Measurements from ENCODE around the gene PTER.
A peak's percentile ranks its signal among the peaks of the same experiment; 100 is the strongest.

The PTER gene

GRCh38 chr10:16472828-16473227, 36.0 kb downstream of the PTER start:
- no peak for DNase-seq

GRCh38 chr10:16477757-16478156, 40.9 kb downstream of the PTER start:
- no peak for DNase-seq

DNA sequence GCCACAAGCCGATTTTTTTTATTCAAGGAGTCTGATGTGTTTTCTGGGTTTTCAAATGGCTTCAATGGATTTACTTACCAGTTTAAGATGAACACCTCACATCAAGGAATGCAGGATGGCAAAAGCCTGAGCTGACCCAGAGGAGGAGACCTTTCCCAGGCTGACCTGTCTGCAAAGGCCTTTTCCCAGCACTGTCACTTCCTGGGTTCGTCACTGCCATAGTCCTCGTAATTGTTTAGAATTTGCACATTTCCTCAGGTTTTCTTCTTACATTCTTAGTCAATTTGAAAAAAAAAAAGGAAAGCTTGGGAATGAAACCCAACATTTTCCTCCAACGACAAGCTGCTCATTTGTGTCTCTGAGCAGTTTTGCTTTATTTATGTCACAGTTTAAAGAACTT, 42.0 kb downstream of the PTER start:
- no peak for DNase-seq

DNA sequence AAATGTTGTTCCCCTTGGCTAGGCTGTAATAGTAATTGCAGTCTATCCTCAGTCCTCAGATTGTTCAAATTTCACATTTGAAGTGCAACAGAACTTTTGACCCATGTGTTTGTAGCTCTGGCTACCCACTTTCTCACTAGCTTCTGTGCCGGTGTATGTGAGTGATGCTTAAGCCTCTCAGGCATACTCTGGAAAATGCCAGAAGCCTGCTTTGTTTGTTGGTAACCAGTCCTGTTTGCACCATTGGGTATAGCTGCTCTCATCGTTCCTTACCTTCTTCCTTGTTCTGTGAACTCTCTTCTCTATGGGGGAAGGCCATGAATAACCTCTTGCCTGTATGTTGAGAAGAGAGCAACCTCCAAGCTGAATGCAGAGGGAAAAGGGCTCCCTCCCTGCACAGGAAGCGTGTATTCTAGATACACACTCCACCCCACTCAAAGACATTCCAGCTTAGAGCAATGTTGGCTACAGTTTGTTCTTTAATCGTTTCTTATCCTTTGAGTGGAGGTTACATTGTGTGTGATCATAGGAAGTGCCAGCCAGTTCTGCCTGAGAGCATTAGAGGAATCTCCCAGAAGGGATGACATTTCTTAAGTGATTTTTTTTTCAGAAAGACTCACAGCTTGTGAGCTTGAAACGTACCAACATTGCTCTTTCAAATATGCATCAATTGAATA, 44.4 kb downstream of the PTER start:
- no peak for DNase-seq

DNA sequence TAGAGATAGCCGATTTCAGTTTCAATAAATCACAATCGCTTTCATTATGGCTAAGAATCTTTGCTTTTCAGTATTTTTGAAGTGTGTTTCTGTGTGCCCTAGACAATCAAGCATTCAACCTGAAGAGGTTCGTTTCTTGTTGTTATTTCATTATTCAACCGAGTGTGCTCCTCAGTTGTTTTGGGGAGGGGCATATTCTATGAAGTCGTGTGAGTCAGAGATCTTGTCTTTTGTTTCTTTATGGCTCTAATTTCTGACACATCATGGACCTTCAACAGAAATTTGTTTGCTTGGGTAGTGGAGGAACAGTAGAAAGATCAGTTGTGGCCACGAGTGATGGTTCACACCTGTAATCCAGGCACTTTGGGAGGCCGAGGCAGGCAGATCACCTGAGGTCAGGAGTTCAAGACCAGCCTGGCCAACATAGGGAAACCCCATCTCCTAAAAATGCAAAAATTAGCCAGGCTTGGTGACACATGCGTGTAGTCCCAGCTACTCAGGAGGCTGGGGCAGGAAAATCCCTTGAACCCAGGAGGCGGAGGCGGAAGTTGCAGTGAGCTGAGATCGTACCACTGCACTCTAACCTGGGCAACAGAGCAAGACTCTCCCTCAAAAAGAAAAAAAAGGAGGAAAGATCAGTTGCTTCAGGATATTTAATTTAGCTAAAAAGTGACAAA, 46.6 kb downstream of the PTER start:
- DNase-seq = no peak

DNA sequence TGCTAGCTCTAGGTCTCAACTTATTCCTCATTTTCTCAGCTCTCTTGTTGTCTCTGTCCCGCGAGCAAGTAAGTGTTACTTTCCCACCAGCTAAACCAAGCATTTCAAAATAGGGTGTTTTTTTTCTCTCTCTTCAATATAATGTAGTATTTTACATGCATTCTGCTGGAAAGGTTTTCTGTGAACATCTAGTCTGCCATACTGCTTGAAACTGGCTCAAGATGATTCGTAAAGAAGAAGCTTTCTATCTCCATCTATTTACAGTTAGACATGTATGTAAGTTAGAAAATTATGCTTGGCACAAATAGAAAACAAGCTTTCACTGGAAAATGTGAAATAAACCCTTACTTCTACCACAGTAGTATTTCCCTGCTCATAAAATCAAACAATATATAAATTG, 53.7 kb downstream of the PTER start:
- no peak for DNase-seq

GRCh38 chr10:16491933-16492332, 55.1 kb downstream of the PTER start:
- no peak for DNase-seq

DNA sequence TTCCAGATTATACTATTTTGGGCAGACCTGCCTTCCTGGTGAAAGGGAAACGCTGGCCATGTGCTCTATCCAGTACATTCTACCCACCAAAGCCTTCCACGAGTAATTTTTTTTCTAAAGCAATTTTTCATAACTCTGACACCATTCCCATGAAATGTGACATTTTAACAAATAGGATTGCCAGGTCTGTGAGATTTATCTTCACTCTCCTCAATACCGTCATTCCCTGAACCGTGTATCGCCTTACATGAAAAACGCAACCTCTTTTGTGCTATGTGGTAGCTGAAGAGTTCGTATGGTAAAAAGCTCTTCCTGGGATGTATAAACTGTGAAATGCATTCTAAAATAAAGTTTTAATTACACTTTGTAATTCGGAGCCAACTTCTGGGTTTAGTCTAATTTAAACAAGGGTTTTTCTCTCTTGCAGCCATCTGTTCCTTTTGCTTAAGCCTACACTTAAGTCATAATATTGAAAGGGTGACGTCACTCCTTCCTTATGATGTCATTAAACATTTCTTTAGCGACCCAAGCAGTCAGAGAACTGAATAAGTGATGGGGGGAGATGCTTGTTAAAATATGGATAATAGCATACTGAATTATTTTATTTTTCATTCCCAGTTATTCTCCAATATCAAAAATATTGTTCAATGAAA, 57.2 kb downstream of the PTER start:
- DNase-seq = no peak

DNA sequence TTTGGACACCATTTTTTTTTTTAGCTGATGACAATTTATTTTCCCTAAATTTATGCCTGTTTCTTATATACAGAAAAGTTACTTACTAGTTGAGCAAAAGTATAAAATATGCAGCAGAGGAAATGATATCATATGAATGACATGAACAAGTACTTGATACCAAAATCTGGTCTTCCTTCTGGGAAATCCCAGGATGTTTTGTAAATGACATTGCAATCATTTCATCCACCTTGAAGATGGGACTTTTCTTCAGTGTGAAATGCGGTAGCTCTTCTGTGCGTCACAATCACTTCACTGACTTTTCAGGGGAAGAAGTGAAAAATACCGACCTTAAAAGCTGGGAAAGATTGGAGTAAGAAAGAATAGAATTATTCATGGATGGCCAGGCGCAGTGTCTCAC, 61.1 kb downstream of the PTER start:
- DNase-seq = no peak

GRCh38 chr10:16505161-16505560, 68.4 kb downstream of the PTER start:
- DNase-seq = no peak

- no peak for DNase-seq
These were observed 73.2 kb downstream of the PTER start for GRCh38 chr10:16509996-16510395.

DNA sequence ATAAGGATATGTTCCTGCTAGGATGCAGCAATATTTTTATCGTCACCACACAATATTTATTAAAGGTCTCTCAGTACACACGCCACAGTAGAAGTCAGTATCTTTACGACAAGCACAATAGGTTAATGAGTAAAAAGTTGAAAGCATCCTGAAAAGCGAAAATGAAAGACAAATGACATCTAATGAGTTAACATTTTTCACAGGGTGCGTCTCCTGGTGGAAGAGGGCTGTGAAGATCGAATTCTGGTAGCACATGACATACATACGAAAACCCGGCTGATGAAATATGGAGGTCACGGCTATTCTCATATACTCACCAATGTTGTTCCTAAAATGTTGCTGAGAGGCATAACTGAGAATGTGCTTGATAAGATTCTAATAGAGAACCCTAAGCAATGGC, 74.0 kb downstream of the PTER start:
- no peak for DNase-seq

DNA sequence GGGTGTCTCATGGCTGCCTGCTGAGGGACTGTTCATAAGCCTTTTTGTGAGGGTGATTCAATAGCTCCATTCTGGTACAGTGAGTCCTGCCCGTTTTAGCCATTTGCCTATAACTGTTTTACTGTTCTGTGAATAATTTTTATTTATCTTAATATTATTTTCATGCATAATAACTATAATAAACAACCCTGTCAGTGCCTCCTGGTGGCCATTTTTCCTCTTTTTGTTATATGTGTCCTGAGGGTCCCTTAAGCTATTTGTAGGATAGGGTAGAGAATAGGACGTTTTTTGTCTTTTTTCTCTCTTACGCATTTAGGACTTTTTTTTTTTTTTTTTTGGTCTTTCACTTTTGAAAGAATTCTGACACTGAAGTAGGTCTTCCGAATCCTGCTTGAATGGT, 82.0 kb downstream of the PTER start:
- DNase-seq = peak; percentile 46

DNA sequence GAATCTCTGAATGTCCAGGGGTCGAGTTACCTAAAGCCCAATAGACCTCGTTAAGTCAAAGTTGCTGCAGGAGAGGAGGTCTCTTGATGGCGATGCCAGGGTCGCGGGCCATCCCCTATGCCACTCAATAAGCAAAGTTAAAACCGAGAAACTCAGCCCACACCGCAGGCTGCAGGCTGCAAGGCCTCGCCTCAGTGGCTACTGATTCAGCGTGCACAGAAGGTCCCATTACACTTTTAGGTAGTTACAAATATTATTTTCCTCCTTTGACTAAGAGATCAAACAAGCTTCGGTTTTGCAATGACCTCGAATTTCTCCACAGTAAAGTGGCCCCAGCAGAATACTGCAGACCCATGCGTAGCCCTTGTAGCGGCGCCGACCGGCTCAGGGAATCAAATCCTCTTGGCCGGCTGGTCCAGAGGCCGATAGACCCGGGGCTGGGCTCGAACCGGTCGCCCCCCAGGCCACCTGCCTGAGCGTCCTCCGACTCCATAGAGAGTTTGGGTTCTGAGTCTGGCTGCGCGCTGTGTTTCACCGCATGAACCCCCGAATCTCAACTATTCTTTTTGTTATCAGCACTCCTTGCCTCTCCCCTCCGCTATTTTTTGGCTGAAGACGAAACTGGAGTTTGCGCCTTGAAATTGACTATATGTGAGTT, 82.6 kb downstream of the PTER start:
- DNase-seq = no peak

- peak; percentile 17 for DNase-seq
These were observed 83.4 kb downstream of the PTER start for GRCh38 chr10:16519908-16520861.

DNA sequence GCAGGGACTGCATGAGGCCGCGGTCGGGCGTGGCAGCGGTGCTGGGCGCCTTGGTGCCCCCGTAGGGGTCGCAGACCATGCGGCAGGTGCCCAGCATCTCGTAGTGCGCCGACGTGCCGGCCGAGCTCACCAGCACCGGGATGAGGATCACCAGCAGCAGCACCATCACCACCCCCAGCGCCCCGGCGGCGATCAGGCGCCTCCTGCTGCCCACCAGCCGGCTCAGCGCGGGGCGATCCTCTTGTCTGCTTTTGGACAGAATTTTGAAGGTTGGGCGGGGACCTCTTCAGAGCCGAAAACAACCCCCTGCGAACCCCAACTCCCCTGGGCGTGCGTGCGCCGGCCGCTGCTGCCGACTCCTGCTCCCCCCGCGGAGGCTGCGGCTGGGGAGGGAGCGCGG, 84.1 kb downstream of the PTER start:
- peak; percentile 66 for DNase-seq

DNA sequence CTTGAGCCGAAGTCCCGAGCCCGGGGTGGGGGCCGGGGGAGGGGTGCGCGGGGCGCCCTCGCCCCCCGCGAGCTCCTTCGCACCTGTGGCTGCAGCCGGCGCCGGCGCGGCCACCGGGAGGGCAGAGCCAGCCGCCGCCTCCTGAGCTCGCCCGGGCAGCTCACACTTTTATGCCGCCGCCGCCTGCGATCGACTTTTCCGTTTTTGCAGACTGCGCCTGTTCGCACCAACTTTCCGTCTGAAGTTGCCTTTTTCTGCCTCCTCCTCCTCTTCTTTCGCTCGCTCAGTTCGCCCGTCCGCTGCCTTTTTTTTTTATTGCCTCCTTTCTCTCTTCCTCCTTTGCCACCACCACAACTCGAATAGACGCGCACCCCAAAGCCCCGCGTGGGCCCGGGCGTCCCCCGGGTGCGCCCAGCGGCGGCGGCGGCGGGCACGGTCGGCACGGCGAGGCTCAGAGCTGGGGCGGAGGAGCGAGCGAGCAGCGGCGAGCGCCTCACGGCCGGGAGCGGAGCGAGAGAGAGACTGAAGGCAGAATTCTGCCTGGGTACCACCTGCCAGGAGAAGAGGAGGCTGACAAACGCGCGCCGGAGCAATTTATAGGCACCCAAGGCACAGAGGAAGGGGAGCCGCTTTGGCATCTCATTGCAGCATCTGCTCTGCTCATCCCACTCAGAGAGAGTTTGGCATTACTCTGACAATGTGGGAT, 84.7 kb downstream of the PTER start, which contains the start of gene C1QL3:
C1QL3 (minus strand) TSS at position 569 of the 706 bp plus-strand sequence. CDS start 814 bp downstream, outside the sequence.
- DNase-seq = peak; percentile 66

- no peak for DNase-seq
These were observed 90.6 kb downstream of the PTER start for GRCh38 chr10:16527452-16527851.

- no peak for DNase-seq
These were observed 93.0 kb downstream of the PTER start for GRCh38 chr10:16529853-16530252.

GRCh38 chr10:16536155-16536554, 99.3 kb downstream of the PTER start:
- DNase-seq = no peak

GRCh38 chr10:16544099-16544498, 107.3 kb downstream of the PTER start:
- DNase-seq = no peak

- no peak for DNase-seq
These were observed 107.8 kb downstream of the PTER start for GRCh38 chr10:16544591-16544990.

Measured in hematopoietic multipotent progenitor cell treated with erythropoietin and hydrocortisone succinate and interleukin-3 and kit ligand, for 6 days (in vitro differentiated cells).